HL-60 (cell line): ENCODE results near the gene NTNG2.

Source experiments
- DNase-seq, 2 experiments: peaks; one replicate each; pipeline ENCODE4 v3.0.0-alpha.2; 2010 to 2020; ENCODE audit warnings: low read depth in 1 of 2, low spot score in 1 of 2
- H3K27ac ChIP-seq: fragments of 250-450 bp; sonication (Bioruptor Pico); replicated peaks from 2 replicates; pipeline ENCODE4 v1.5.1; 2020; ENCODE audit warnings: mild to moderate bottlenecking, moderate library complexity
- H3K27me3 ChIP-seq: fragments of 250-450 bp; sonication (Bioruptor Pico); 2 replicates; pipeline ENCODE4 v1.5.1; 2021; ENCODE audit warnings: mild to moderate bottlenecking, moderate library complexity; ENCODE audit not compliant: insufficient read depth, poor library complexity, severe bottlenecking
- H3K4me3 ChIP-seq: replicated peaks from 2 replicates; pipeline ENCODE4 v1.5.1; 2011; ENCODE audit warnings: mild to moderate bottlenecking, control low read depth, low read length; ENCODE audit not compliant: insufficient read depth
- CTCF ChIP-seq: IDR thresholded peaks from one replicate; pipeline ENCODE4 v1.5.1; 2011; ENCODE audit warnings: low read length, control low read depth, inconsistent platforms; ENCODE audit not compliant: insufficient read depth
- GABPA ChIP-seq: IDR thresholded peaks from 2 replicates; pipeline ENCODE4 v1.6.1; 2012; ENCODE audit warnings: low read depth
- POLR2AphosphoS5 ChIP-seq: IDR thresholded peaks from 2 replicates; pipeline ENCODE4 v1.6.1; 2012; ENCODE audit warnings: low read depth
- REST ChIP-seq: IDR thresholded peaks from 2 replicates; pipeline ENCODE4 v1.6.1; 2012; ENCODE audit warnings: low read depth; ENCODE audit not compliant: insufficient replicate concordance
- SPI1 ChIP-seq: IDR thresholded peaks from 2 replicates; pipeline ENCODE4 v1.6.1; 2012; ENCODE audit warnings: low read depth, mild to moderate bottlenecking, borderline replicate concordance

Gene NTNG2

GRCh38 chr9:132241840-132242620 is 80.2 kb downstream of the NTNG2 start:
- TF ChIP-seq SPI1: peak; percentile 79; the same call in 1 of the 2 replicates
- TF ChIP-seq POLR2AphosphoS5: no peak
- peak overlapping the region; percentile 83 for H3K27ac ChIP-seq
- no peaks in the 10 kb centered on the region for H3K27me3 ChIP-seq
- peak in 1 of 2 experiments; percentile 62 for DNase-seq
- H3K4me3 ChIP-seq: peak overlapping the region; percentile 67

GRCh38 chr9:132242621-132243155 is 80.8 kb downstream of the NTNG2 start:
- DNase-seq: no peak
- Histone ChIP-seq H3K4me3 (peak overlapping the region; percentile 67), H3K27ac (peak overlapping the region; percentile 46), H3K27me3 (no peaks in the 10 kb centered on the region)
- TF ChIP-seq CTCF (no peak), POLR2AphosphoS5 (no peak), REST (no peak), GABPA (no peak), SPI1 (no peak)

- no peak overlapping the region for H3K4me3 ChIP-seq
- no peak overlapping the region for H3K27ac ChIP-seq
- no peak for DNase-seq
- TF ChIP-seq GABPA (no peak), POLR2AphosphoS5 (no peak), REST (no peak), SPI1 (no peak), CTCF (no peak)
- H3K27me3 ChIP-seq: no peaks in the 10 kb centered on the region
Observed at GRCh38 chr9:132243156-132244074, 81.6 kb downstream of the NTNG2 start.
